Thoracic aorta (tissue), 2 donors: ENCODE data around the gene ASIC1. TPM values are rescaled to one million over a fixed set of nuclear protein-coding genes. Genes with fewer than 3 reads are reported as not detected.
A peak's percentile ranks its signal among the peaks of the same experiment; 100 is the strongest.
"Not testable (repeated sequence)": the region's sequence is repeated elsewhere in the genome, so short reads cannot be mapped to it uniquely, and the experiment has no call there.

ENCODE experiments used
- ATAC-seq: fragments of 150-250 bp; one replicate; pipeline ENCODE4 v1.8.0; 2017; ENCODE audit warnings: low read depth; ENCODE audit not compliant: insufficient number of reproducible peaks, low FRiP score
- DNase-seq: peaks from one replicate; pipeline ENCODE4 v3.0.0-alpha.2; 2020; ENCODE audit warnings: low spot score
- H3K27ac ChIP-seq, 2 donors: fragments of 200-600 bp; sonication (generic); 1 replicate in 1 of 2; 2 replicates in 1 of 2; pipeline ENCODE4 v1.5.1; 2016; ENCODE audit warnings: mild to moderate bottlenecking in 2 of 2, moderate library complexity in 2 of 2
- H3K27me3 ChIP-seq: fragments of 200-600 bp; sonication (generic); replicated peaks from 2 replicates; pipeline ENCODE4 v1.6.0; 2016; ENCODE audit warnings: mild to moderate bottlenecking; ENCODE audit not compliant: insufficient read depth
- H3K36me3 ChIP-seq: fragments of 200-600 bp; sonication (generic); one replicate; pipeline ENCODE4 v1.5.1; 2016
- H3K4me1 ChIP-seq, 2 donors: fragments of 200-600 bp; sonication (generic); 1 replicate in 1 of 2; 2 replicates in 1 of 2; pipeline versions ENCODE4 v1.5.1 to v1.6.0; 2016; ENCODE audit warnings: low read depth in 2 of 2, mild to moderate bottlenecking in 1 of 2; ENCODE audit not compliant: control insufficient read depth in 1 of 2
- H3K4me3 ChIP-seq: fragments of 200-600 bp; sonication (generic); 2 replicates; pipeline ENCODE4 v1.5.1; 2016; ENCODE audit warnings: mild to moderate bottlenecking
- H3K9me3 ChIP-seq: fragments of 200-600 bp; sonication (generic); 2 replicates; pipeline ENCODE4 v1.5.1; 2016
- CTCF ChIP-seq: fragments of 200-600 bp; sonication (generic); IDR thresholded peaks from one replicate; pipeline ENCODE4 v1.5.1; 2019; ENCODE audit warnings: antibody characterized with exemption
- total RNA-seq, 2 donors: library from RNA; depleted of rRNA; stranded (reverse); fragments of >200 nt; gene quantifications; one replicate each; pipeline versions ENCODE4 v1.1.0 to v1.2.3, GENCODE V29; 2016

ASIC1 gene
- total RNA-seq, 2 donors from 2014 or later, result not detected

- H3K36me3 ChIP-seq, result no peaks in the 10 kb centered on the region
- H3K4me1 ChIP-seq, result peaks cover 8 to 9% of the 10 kb centered on the region in 2 donors
- no peak overlapping the region for H3K27ac ChIP-seq
- no peaks in the 10 kb centered on the region for H3K27me3 ChIP-seq
- DNase-seq (no peak), ATAC-seq (no peak)
- TF ChIP-seq CTCF, result no peak
- no peaks in the 10 kb centered on the region for H3K9me3 ChIP-seq
- no peak overlapping the region for H3K4me3 ChIP-seq
Measured at GRCh38 chr12:50022903-50023302, 34.5 kb upstream of the ASIC1 start.

GRCh38 chr12:50024227-50024626 lies 33.2 kb upstream of the ASIC1 start:
- peaks cover 8 to 9% of the 10 kb centered on the region in 2 donors for H3K4me1 ChIP-seq
- H3K27ac ChIP-seq, result no peak overlapping the region
- DNase-seq (no peak), ATAC-seq (no peak)
- H3K36me3 ChIP-seq, result no peaks in the 10 kb centered on the region
- H3K4me3 ChIP-seq, result no peak overlapping the region
- no peaks in the 10 kb centered on the region for H3K9me3 ChIP-seq
- TF ChIP-seq CTCF, result no peak
- no peaks in the 10 kb centered on the region for H3K27me3 ChIP-seq

GRCh38 chr12:50024805-50025186 lies 32.6 kb upstream of the ASIC1 start:
- Histone ChIP-seq H3K4me3 (peak overlapping the region; percentile 74), H3K27me3 (no peaks in the 10 kb centered on the region), H3K9me3 (no peaks in the 10 kb centered on the region), H3K4me1 (peaks cover 8 to 9% of the 10 kb centered on the region in 2 donors), H3K36me3 (no peaks in the 10 kb centered on the region), H3K27ac (no peak overlapping the region)
- ATAC-seq, result no peak
- no peak for DNase-seq
- TF ChIP-seq CTCF, result no peak

GRCh38 chr12:50025187-50026059 lies 32.0 kb upstream of the ASIC1 start, which contains the start of gene RACGAP1:
Gene RACGAP1 (minus strand): TSS chr12:50025494. CDS start chr12:50016715, 8,779 bp downstream.
- no peak within 1 kb of the TSS for H3K27ac ChIP-seq
- no peaks in the 10 kb centered on the region for H3K27me3 ChIP-seq
- TF ChIP-seq CTCF, result no peak
- peak; percentile 84 for DNase-seq
- peak; percentile 97 for ATAC-seq
- peak within 1 kb of the TSS; percentile 74 for H3K4me3 ChIP-seq
- no peaks in the 10 kb centered on the region for H3K36me3 ChIP-seq
- H3K9me3 ChIP-seq, result no peaks in the 10 kb centered on the region
- peaks cover 8 to 9% of the 10 kb centered on the region in 2 donors for H3K4me1 ChIP-seq

- no peaks in the 10 kb centered on the region for H3K36me3 ChIP-seq
- no peak for TF ChIP-seq CTCF
- ATAC-seq (no peak), DNase-seq (no peak)
- H3K4me1 ChIP-seq, result peaks cover 8 to 9% of the 10 kb centered on the region in 2 donors
- H3K27me3 ChIP-seq, result no peaks in the 10 kb centered on the region
- no peak overlapping the region for H3K4me3 ChIP-seq
- no peak overlapping the region for H3K27ac ChIP-seq
- H3K9me3 ChIP-seq, result no peaks in the 10 kb centered on the region
Measured at GRCh38 chr12:50026691-50027090, 30.7 kb upstream of the ASIC1 start.

- H3K27ac ChIP-seq, H3K27me3 ChIP-seq, H3K9me3 ChIP-seq, ATAC-seq, H3K36me3 ChIP-seq, H3K4me3 ChIP-seq, H3K4me1 ChIP-seq, DNase-seq: not testable (repeated sequence)
Measured at GRCh38 chr12:50030449-50030848, 26.9 kb upstream of the ASIC1 start.
